Measurements from ENCODE around the gene GIGYF2.

GIGYF2 gene

GRCh38 chr2:232866104-232866503 is 169.0 kb downstream of the GIGYF2 start:
- DNase-seq (ENCODE audit: low read depth): no peak

GRCh38 chr2:232869138-232870017 is 172.2 kb downstream of the GIGYF2 start:
- DNase-seq (ENCODE audit: low read depth): no peak

GRCh38 chr2:232870018-232870765 is 173.1 kb downstream of the GIGYF2 start, which contains the start of gene SNORC:
Gene SNORC (plus strand): TSS chr2:232870264. CDS start chr2:232870342, 78 bp downstream.
- DNase-seq (ENCODE audit: low read depth): no peak

- no peak for DNase-seq (ENCODE audit: low read depth)
Measured at GRCh38 chr2:232870766-232871371, 173.7 kb downstream of the GIGYF2 start.

GRCh38 chr2:232871418-232871834 is 174.3 kb downstream of the GIGYF2 start:
- no peak for DNase-seq (ENCODE audit: low read depth)

GRCh38 chr2:232871835-232872736 is 175.0 kb downstream of the GIGYF2 start:
- DNase-seq (ENCODE audit: low read depth): no peak

GRCh38 chr2:232872826-232873225 is 175.7 kb downstream of the GIGYF2 start:
- no peak for DNase-seq (ENCODE audit: low read depth)

- no peak for DNase-seq (ENCODE audit: low read depth)
Measured at GRCh38 chr2:232873292-232873908, 176.3 kb downstream of the GIGYF2 start.

- DNase-seq (ENCODE audit: low read depth): no peak
Measured at GRCh38 chr2:232873909-232874641, 176.9 kb downstream of the GIGYF2 start.

- DNase-seq (ENCODE audit: low read depth): no peak
Measured at GRCh38 chr2:232874677-232875223, 177.6 kb downstream of the GIGYF2 start.

- no peak for DNase-seq (ENCODE audit: low read depth)
Measured at GRCh38 chr2:232875256-232876121, 178.4 kb downstream of the GIGYF2 start.

- DNase-seq (ENCODE audit: low read depth): no peak
Measured at GRCh38 chr2:232876161-232876977, 179.2 kb downstream of the GIGYF2 start.

GRCh38 chr2:232876978-232877441 is 179.9 kb downstream of the GIGYF2 start:
- DNase-seq (ENCODE audit: low read depth): no peak

GRCh38 chr2:232877940-232878511 is 180.9 kb downstream of the GIGYF2 start:
- no peak for DNase-seq (ENCODE audit: low read depth)

- no peak for DNase-seq (ENCODE audit: low read depth)
Measured at GRCh38 chr2:232878855-232879617, 181.9 kb downstream of the GIGYF2 start.

GRCh38 chr2:232879618-232880494 is 182.7 kb downstream of the GIGYF2 start:
- no peak for DNase-seq (ENCODE audit: low read depth)
